ENCODE measurements around the gene RNF151. TPM values are rescaled to one million over a fixed set of nuclear protein-coding genes. Genes with fewer than 3 reads are reported as not detected.

The RNF151 gene
- total and polyA plus RNA-seq, 2 of the 13 experiments (the other 11 are each of a cell fraction or from before 2014, with no cell fraction given): not detected

- no peak for TF ChIP-seq ZBTB40 (IDR thresholded peaks at IDR 0.05)
- no peak for TF ChIP-seq ZBTB40 (CRISPR knock-in tag; IDR thresholded peaks at IDR 0.05)
- peak; percentile 32; the same call in 1 of the 2 replicates for TF ChIP-seq MXD4 (CRISPR knock-in tag; IDR thresholded peaks at IDR 0.05)
- peak; percentile 66; the same call in 1 of the 2 replicates for TF ChIP-seq HIC2 (CRISPR knock-in tag; IDR thresholded peaks at IDR 0.05; ENCODE audit: low read depth)
- TF ChIP-seq HMGXB3 (CRISPR knock-in tag; IDR thresholded peaks at IDR 0.05; ENCODE audit: borderline replicate concordance): no peak
- peak; percentile 81 for TF ChIP-seq BCL6 (CRISPR knock-in tag; IDR thresholded peaks at IDR 0.05)
- TF ChIP-seq ZSCAN25 (CRISPR knock-in tag; IDR thresholded peaks at IDR 0.05): peak; percentile 74; the same call in 1 of the 2 replicates
- 0 out of 2 replicates have a peak, but pooled peaks have one; percentile 27 for TF ChIP-seq SSRP1 (CRISPR knock-in tag; IDR thresholded peaks at IDR 0.05)
- no peak for TF ChIP-seq ZNF160 (CRISPR knock-in tag; IDR thresholded peaks at IDR 0.05)
- no peak for TF ChIP-seq ZSCAN29 (CRISPR knock-in tag; conservative IDR thresholded peaks at IDR 0.05)
- no peak for TF ChIP-seq SMAD9 (CRISPR knock-in tag; IDR thresholded peaks at IDR 0.05)
- no peak for TF ChIP-seq MYNN (CRISPR knock-in tag; IDR thresholded peaks at IDR 0.05; ENCODE audit: low read depth)
- TF ChIP-seq SMARCE1 (IDR thresholded peaks at IDR 0.05; ENCODE audit: borderline replicate concordance): no peak
- TF ChIP-seq JDP2 (CRISPR knock-in tag; IDR thresholded peaks at IDR 0.05; ENCODE audit: borderline replicate concordance): no peak
Observed at GRCh38 chr16:2003827-2004641, 37.4 kb downstream of the RNF151 start (continued).

All from HepG2 (cell line).